Bronchial epithelial cell (primary cell): ENCODE data around the gene NLGN2. TPM values are rescaled to one million over a fixed set of nuclear protein-coding genes. Genes with fewer than 3 reads are reported as not detected.

ENCODE experiments used
- DNase-seq: peaks from one replicate; pipeline ENCODE4 v3.0.0-alpha.2; 2010; ENCODE audit warnings: low read depth
- FAIRE-seq: peaks from 2 replicates; lab custom pipeline; 2011; peaks lifted over from hg19 to GRCh38; lab: Jason Lieb, UNC
- H3K27me3 ChIP-seq: 2 replicates; pipeline ENCODE4 v1.5.1; 2011; ENCODE audit warnings: low read length; ENCODE audit not compliant: control insufficient read depth, insufficient read depth
- H3K36me3 ChIP-seq: 2 replicates; pipeline ENCODE4 v1.5.1; 2011; ENCODE audit warnings: low read length; ENCODE audit not compliant: control insufficient read depth, insufficient read depth
- H3K4me3 ChIP-seq: 2 replicates; pipeline ENCODE4 v1.5.1; 2011; ENCODE audit warnings: mild to moderate bottlenecking, low read depth, low read length, control low read depth
- total RNA-seq: library from RNA; depleted of rRNA; stranded (reverse); fragments of >200 nt; gene quantifications from 2 replicates; pipeline ENCODE4 v1.2.1, GENCODE V29; 2014
- TF ChIP-seq, protein P1 (sequence below): IDR thresholded peaks from 2 replicates; pipeline ENCODE4 v1.5.1; 2011; ENCODE audit warnings: mild to moderate bottlenecking, moderate library complexity, low read length, control low read depth, inconsistent platforms; ENCODE audit not compliant: insufficient read depth, severe bottlenecking

NLGN2 gene
- total RNA-seq, 1 donor from 2014 or later, result 0.79 TPM

DNA sequence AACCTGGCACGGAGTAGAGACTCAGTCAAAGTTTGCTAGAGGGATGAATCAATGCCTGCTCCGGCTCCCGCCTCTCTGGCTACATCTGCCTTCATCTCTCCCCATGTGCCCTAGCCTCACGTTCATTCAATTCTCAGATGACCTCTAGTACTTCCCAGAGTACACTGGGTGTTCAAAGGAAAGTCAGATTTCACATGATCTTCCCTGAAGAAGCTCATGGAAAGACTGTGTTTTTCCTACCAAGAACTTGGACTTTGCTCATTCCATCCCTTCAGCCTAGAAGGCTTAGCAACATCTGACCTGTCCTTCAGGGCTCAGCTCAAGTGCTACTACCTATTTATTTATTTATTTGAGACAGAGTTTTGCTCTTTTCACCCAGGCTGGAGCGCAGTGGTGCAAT is 37.8 kb upstream of the NLGN2 start:
- no peak overlapping the region for H3K4me3 ChIP-seq
- DNase-seq, result no peak
- TF ChIP-seq, protein P1, sequence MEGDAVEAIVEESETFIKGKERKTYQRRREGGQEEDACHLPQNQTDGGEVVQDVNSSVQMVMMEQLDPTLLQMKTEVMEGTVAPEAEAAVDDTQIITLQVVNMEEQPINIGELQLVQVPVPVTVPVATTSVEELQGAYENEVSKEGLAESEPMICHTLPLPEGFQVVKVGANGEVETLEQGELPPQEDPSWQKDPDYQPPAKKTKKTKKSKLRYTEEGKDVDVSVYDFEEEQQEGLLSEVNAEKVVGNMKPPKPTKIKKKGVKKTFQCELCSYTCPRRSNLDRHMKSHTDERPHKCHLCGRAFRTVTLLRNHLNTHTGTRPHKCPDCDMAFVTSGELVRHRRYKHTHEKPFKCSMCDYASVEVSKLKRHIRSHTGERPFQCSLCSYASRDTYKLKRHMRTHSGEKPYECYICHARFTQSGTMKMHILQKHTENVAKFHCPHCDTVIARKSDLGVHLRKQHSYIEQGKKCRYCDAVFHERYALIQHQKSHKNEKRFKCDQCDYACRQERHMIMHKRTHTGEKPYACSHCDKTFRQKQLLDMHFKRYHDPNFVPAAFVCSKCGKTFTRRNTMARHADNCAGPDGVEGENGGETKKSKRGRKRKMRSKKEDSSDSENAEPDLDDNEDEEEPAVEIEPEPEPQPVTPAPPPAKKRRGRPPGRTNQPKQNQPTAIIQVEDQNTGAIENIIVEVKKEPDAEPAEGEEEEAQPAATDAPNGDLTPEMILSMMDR, result no peak
- no peaks in the 10 kb centered on the region for H3K36me3 ChIP-seq
- H3K27me3 ChIP-seq, result no peaks in the 10 kb centered on the region
- FAIRE-seq, result peak; percentile 77

DNA sequence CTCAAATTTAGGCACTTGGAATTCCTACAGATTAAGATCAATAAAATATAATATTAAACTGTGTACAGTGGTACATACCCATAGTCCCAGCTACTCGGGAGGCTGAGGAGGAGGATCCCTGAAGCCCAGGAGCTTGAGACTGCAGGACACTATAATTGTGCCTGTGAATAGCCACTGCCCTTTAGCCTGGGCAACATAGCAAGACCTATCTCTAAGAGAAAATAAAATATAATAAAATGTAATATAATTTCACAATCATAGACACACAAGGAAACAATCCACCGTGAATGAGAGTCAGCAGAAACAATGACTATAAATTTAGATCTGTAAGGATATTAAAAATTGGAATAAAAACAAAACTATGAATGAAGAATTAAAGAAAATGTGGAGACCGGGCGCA is 36.8 kb upstream of the NLGN2 start:
- DNase-seq, result no peak
- Histone ChIP-seq H3K4me3 (no peak overlapping the region), H3K27me3 (no peaks in the 10 kb centered on the region), H3K36me3 (no peaks in the 10 kb centered on the region)
- TF ChIP-seq, protein P1, result no peak
- FAIRE-seq, result no peak

DNA sequence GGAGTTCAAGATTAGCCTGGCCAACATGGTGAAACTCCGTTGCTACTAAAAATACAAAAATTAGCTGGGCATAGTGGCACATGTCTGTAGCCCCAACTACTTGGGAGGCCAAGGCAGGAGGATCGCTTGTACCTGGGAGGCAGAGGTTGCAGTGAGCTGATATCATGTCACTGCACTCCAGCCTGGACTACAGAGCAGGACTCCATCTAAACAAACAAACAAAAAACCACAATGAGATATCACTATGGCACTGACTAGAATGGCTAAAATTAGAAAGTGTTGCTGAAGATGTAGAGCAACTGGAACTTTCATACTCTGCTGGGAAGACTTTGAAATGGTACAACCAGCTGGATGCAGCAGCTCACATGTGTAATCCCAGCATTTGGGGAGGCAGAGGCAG is 33.3 kb upstream of the NLGN2 start:
- no peaks in the 10 kb centered on the region for H3K36me3 ChIP-seq
- H3K27me3 ChIP-seq, result no peaks in the 10 kb centered on the region
- no peak overlapping the region for H3K4me3 ChIP-seq
- FAIRE-seq, result peak; percentile 28
- TF ChIP-seq, protein P1, result no peak
- no peak for DNase-seq

DNA sequence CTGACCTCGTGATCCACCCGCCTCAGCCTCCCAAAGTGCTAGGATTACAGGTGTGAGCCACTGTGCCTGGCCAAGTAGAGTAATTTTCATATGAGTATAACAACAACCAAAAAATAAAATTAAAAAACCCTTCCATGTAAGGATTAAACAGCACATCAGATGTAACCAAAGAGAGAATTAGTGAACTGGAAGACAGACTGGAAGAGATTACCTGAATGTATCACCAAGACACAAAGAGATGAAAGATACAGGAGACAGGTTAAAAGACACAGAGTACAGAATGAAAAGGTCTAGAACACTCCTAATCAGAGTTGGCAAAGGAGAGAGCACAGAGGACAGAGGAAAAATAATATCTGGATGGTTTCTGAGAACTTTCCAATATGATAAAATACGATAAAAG is 28.5 kb upstream of the NLGN2 start:
- TF ChIP-seq, protein P1, result no peak
- Histone ChIP-seq H3K4me3 (no peak overlapping the region), H3K36me3 (peaks cover 11% of the 10 kb centered on the region), H3K27me3 (no peaks in the 10 kb centered on the region)
- FAIRE-seq (no peak), DNase-seq (no peak)

DNA sequence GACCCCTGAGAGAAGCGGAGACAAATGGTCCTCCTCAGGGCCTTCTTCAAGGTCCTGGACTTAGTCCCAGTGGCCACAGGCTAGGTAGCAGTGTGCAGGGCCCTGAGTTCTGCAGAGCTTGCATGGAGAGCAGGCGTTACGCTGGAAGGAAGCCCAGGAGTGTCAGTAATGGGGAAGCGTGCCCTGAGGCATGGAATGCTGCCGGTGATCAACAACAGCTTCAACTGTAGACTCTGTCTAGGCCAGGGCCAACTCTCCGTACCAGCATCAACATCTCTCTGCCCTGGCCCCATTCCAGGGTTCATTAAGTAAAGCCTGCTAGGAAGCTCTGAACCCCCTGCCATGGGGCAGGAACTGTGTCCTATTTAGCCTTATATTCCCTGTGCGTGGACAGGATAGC is 27.3 kb upstream of the NLGN2 start:
- no peaks in the 10 kb centered on the region for H3K27me3 ChIP-seq
- DNase-seq, result no peak
- TF ChIP-seq, protein P1, result no peak
- peak; percentile 92 for FAIRE-seq
- H3K36me3 ChIP-seq, result peaks cover 12% of the 10 kb centered on the region
- peak overlapping the region; percentile 82 for H3K4me3 ChIP-seq

DNA sequence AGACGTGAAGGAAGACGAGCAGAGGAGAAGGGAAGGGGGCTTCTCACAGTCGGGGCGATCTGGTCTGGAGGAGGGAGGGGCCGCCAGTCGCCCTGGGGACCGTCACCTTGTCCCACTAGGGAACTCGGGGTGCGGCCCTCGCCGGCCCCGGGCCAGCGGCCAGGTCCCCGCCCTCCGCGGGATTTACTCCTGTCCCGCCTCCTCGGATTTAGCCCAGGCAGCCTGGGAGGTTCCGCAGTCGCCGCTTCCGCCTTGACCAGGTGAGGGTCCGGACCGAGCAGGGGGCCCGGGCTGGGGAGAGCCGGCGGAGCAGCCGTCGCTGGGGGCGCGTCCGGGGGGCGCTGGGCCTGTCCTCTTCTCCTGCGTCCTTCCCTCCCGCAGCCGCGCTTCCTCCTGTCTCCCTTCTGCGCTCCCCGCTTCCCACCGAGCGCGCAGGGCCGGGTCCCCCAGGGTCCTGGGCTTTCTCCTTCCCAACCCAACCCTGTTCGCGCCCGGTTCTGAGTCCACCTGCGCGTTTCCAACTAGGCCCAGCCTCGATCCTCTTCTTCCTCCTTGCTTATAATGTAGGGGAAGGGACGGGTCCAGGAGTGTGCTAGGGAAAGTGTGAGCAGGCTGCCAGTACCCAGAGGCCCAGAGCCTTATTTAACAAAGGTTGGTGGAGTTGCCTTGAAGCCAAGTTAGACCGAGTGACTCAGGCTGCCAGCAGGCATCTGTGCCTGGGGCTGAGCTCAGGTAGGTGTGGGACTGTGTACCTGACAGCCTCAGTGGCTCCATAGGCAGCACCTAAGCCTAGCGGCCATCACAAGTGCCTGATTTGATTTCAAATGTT is 26.6 kb upstream of the NLGN2 start, which contains the start of gene TNK1:
Gene TNK1 (plus strand): TSS at position 235 of the 829 bp plus-strand sequence. CDS start 1,838 bp downstream, outside the sequence.
- DNase-seq, result peak; percentile 62
- TF ChIP-seq, protein P1, result no peak
- Histone ChIP-seq H3K27me3 (no peaks in the 10 kb centered on the region), H3K36me3 (peaks cover 12% of the 10 kb centered on the region), H3K4me3 (peak within 1 kb of the TSS; percentile 82)
- FAIRE-seq, result peak; percentile 58
